ENCODE data around the gene NPAS2.

DNA sequence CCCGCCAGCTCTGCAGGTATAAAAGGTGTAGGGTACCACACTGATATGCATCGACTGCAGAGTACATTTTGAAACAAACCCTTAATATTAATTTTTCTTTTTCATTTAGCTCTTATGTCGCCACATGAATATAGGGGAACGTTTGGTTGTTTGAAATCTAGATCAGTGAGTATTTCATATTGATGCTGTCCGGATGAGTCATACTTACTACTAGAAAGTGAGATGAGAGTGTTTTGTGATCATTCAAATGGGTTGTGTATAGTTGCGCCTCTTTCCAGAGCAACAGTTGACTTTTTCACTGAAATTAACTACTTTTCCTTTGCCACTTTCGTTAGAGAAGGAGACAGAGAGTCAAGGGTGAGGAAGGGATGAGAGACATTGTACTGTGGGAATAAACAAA, 24.6 kb downstream of the NPAS2 start:
- TF ChIP-seq, protein P1, sequence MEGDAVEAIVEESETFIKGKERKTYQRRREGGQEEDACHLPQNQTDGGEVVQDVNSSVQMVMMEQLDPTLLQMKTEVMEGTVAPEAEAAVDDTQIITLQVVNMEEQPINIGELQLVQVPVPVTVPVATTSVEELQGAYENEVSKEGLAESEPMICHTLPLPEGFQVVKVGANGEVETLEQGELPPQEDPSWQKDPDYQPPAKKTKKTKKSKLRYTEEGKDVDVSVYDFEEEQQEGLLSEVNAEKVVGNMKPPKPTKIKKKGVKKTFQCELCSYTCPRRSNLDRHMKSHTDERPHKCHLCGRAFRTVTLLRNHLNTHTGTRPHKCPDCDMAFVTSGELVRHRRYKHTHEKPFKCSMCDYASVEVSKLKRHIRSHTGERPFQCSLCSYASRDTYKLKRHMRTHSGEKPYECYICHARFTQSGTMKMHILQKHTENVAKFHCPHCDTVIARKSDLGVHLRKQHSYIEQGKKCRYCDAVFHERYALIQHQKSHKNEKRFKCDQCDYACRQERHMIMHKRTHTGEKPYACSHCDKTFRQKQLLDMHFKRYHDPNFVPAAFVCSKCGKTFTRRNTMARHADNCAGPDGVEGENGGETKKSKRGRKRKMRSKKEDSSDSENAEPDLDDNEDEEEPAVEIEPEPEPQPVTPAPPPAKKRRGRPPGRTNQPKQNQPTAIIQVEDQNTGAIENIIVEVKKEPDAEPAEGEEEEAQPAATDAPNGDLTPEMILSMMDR (conservative IDR thresholded peaks at IDR 0.05 in 1 of 2, IDR thresholded peaks at IDR 0.05 in 1 of 2; ENCODE audit: extremely low read depth in 1 of 2, insufficient read depth in 1 of 2, low read depth in 1 of 2, low read length in 2 of 2) = no peak
- TF ChIP-seq EZH2 (IDR thresholded peaks at IDR 0.05; ENCODE audit: borderline replicate concordance, low read length) = no peak

Data from mammary epithelial cell (primary cell).